Left renal pelvis (tissue), 4 donors: Measurements from ENCODE around the gene CX3CR1. TPM values are rescaled to one million over a fixed set of nuclear protein-coding genes. Genes with fewer than 3 reads are reported as not detected.
"Not testable (repeated sequence)": the region's sequence is repeated elsewhere in the genome, so short reads cannot be mapped to it uniquely, and the experiment has no call there.

Experiments used
- DNase-seq, 4 donors: peaks; one replicate each; pipeline ENCODE4 v3.0.0-alpha.2; 2013; ENCODE audit warnings: low read depth in 4 of 4, low spot score in 3 of 4
- polyA plus RNA-seq, 4 donors: library from polyadenylated mRNA; unstranded; fragments of 120-200 nt; gene quantifications; one replicate each; pipeline ENCODE4 v1.2.1, GENCODE V29; 2013; ENCODE audit not compliant: insufficient read length in 4 of 4

CX3CR1 gene
- polyA plus RNA-seq, 4 donors, result 1.7 to 6.1 (median 4.5) TPM

GRCh38 chr3:39228496-39228895, 51.3 kb downstream of the CX3CR1 start:
- DNase-seq, result no peak

GRCh38 chr3:39227596-39227995, 52.2 kb downstream of the CX3CR1 start:
- DNase-seq, result not testable (repeated sequence)

- DNase-seq, result no peak
These were observed 53.6 kb downstream of the CX3CR1 start for GRCh38 chr3:39226106-39226741.

- no peak for DNase-seq
These were observed 55.5 kb downstream of the CX3CR1 start for GRCh38 chr3:39224288-39224687.

- no peak for DNase-seq
These were observed 56.9 kb downstream of the CX3CR1 start for GRCh38 chr3:39222939-39223338.

- no peak for DNase-seq
These were observed 57.4 kb downstream of the CX3CR1 start for GRCh38 chr3:39222462-39222861.

- DNase-seq, result no peak
These were observed 58.7 kb downstream of the CX3CR1 start for GRCh38 chr3:39221141-39221530.

GRCh38 chr3:39220407-39221140, 59.3 kb downstream of the CX3CR1 start:
- DNase-seq, result no peak

- DNase-seq, result no peak
These were observed 60.1 kb downstream of the CX3CR1 start for GRCh38 chr3:39219702-39220101.

- no peak for DNase-seq
These were observed 63.6 kb downstream of the CX3CR1 start for GRCh38 chr3:39216176-39216790.

GRCh38 chr3:39213613-39214012, 66.2 kb downstream of the CX3CR1 start:
- DNase-seq, result no peak

Other genes with a start within 250 kb of the CX3CR1 start
- 1 to 10 TPM in 3 of 4 donors, under 1 TPM in 1; 0.93 to 1.4 (median 1.4) TPM for gene SCN11A, start 228.1 kb downstream of the CX3CR1 start, polyA plus RNA-seq
- 100 to 1,000 TPM in 1 of 4 donors, 10 to 100 TPM in 3; 70.3 to 112 (median 93.5) TPM for gene WDR48, start 228.0 kb downstream of the CX3CR1 start, polyA plus RNA-seq
- gene GORASP1, start 172.4 kb downstream of the CX3CR1 start, polyA plus RNA-seq, result 10 to 100 TPM; 53.4 to 75.8 (median 58.7) TPM
- gene TTC21A, start 172.4 kb downstream of the CX3CR1 start, polyA plus RNA-seq, result 10 to 100 TPM in 2 of 4 donors, 1 to 10 TPM in 2; 6.2 to 15.9 (median 9.2) TPM
- 10 to 100 TPM in 2 of 4 donors, 1 to 10 TPM in 2; 8.0 to 58.5 (median 10.3) TPM for gene CSRNP1, start 126.4 kb downstream of the CX3CR1 start, polyA plus RNA-seq
- under 1 TPM; 0.07 to 0.20 (median 0.08) TPM for gene XIRP1, start 87.4 kb downstream of the CX3CR1 start, polyA plus RNA-seq
- gene CCR8, start 49.7 kb upstream of the CX3CR1 start, polyA plus RNA-seq, result not detected
- gene SLC25A38, start 103.3 kb upstream of the CX3CR1 start, polyA plus RNA-seq, result 10 to 100 TPM; 24.5 to 37.3 (median 35.4) TPM
- 1,000 to 10,000 TPM; 1,307 to 1,530 (median 1,521) TPM for gene RPSA, start 126.7 kb upstream of the CX3CR1 start, polyA plus RNA-seq
- gene MOBP, start 187.6 kb upstream of the CX3CR1 start, polyA plus RNA-seq, result under 1 TPM in 3 of 4 donors, not detected in 1; 0.04 to 0.14 (median 0.07) TPM